A549 (cell line): Measurements from ENCODE around the gene SLC8A1. TPM values are rescaled to one million over a fixed set of nuclear protein-coding genes. Genes with fewer than 3 reads are reported as not detected.

ENCODE experiments used
- ATAC-seq, 2 experiments: fragments of 200-7000 bp in 1 of 2; fragments of >200 bp in 1 of 2; cut with Nextera tagmentation in 1 of 2; cut with Tn5 transposase in 1 of 2; 3 replicates each; pipeline versions ENCODE4 v1.8.0 to v1.9.1; 2018 to 2020; ENCODE audit warnings: mild to moderate bottlenecking in 1 of 2, moderate library complexity in 1 of 2
- CTCF ChIA-PET: fragments of 300-600 bp; sonication (Branson Sonifier 250); formaldehyde crosslinking; extraction: SDS; loops from one replicate; lab custom pipeline; 2021; ENCODE audit warnings: antibody characterized with exemption, inconsistent platforms; lab: Yijun Ruan, JAX
- POLR2A ChIA-PET: fragments of 350-600 bp; formaldehyde crosslinking; extraction: SDS; loops from one replicate; lab custom pipeline; 2021; ENCODE audit warnings: antibody characterized with exemption, inconsistent platforms; lab: Yijun Ruan, JAX
- DNase-seq, 2 experiments: peaks; one replicate each; pipeline versions ENCODE4 v3.0.0 to v3.0.0-alpha.2; 2011 to 2016; ENCODE audit warnings: low read depth in 1 of 2, low spot score in 1 of 2
- FAIRE-seq: peaks from 2 replicates; lab custom pipeline; 2011; peaks lifted over from hg19 to GRCh38; lab: Jason Lieb, UNC
- H3K27ac ChIP-seq, 2 experiments: fragments of >200 bp; sonication (Bioruptor Twin); formaldehyde crosslinking; 3 replicates each; pipeline ENCODE4 v1.5.1; 2016 to 2017
- H3K4me1 ChIP-seq: fragments of >200 bp; sonication (Bioruptor Twin); formaldehyde crosslinking; 3 replicates; pipeline ENCODE4 v1.6.1; 2016
- H3K4me2 ChIP-seq: fragments of >200 bp; sonication (Bioruptor Twin); formaldehyde crosslinking; 3 replicates; pipeline ENCODE4 v1.6.1; 2016
- H3K4me3 ChIP-seq: fragments of >200 bp; sonication (Bioruptor Twin); formaldehyde crosslinking; 3 replicates; pipeline ENCODE4 v1.5.1; 2016
- H3K9me3 ChIP-seq: fragments of >200 bp; sonication (Bioruptor Twin); formaldehyde crosslinking; 3 replicates; pipeline ENCODE4 v1.6.1; 2016
- BHLHE40 ChIP-seq: IDR thresholded peaks from 2 replicates; pipeline ENCODE4 v1.6.1; 2012; ENCODE audit warnings: low read depth, low read length, inconsistent platforms
- CHD4 ChIP-seq: fragments of 200-600 bp; sonication (generic); IDR thresholded peaks from 2 replicates; pipeline ENCODE4 v1.6.1; 2016; ENCODE audit warnings: antibody characterized with exemption, mild to moderate bottlenecking, borderline replicate concordance
- EP300 ChIP-seq, 2 experiments: fragments of >200 bp; sonication (Bioruptor Twin); formaldehyde crosslinking; IDR thresholded peaks; 2 replicates in 1 of 2; 3 replicates in 1 of 2; pipeline ENCODE4 v1.6.1; 2016 to 2017
- FOXS1 ChIP-seq: fragments of 250-450 bp; sonication (Bioruptor Pico); IDR thresholded peaks from 2 replicates; pipeline ENCODE4 v1.5.0; 2020; ENCODE audit warnings: mild to moderate bottlenecking, moderate library complexity
- HOXA7 ChIP-seq: fragments of 250-450 bp; sonication (Bioruptor Pico); IDR thresholded peaks from 2 replicates; pipeline ENCODE4 v1.5.0; 2020; ENCODE audit warnings: mild to moderate bottlenecking, moderate library complexity
- HOXB5 ChIP-seq: fragments of 250-450 bp; sonication (Bioruptor Pico); IDR thresholded peaks from 2 replicates; pipeline ENCODE4 v1.5.0; 2020; ENCODE audit warnings: mild to moderate bottlenecking, moderate library complexity
- KDM5A ChIP-seq: fragments of 200-600 bp; sonication (generic); IDR thresholded peaks from 2 replicates; pipeline ENCODE4 v1.6.1; 2016; ENCODE audit warnings: antibody characterized with exemption, mild to moderate bottlenecking
- MAFK ChIP-seq: fragments of 450-650 bp; IDR thresholded peaks from 2 replicates; pipeline ENCODE4 v1.6.1; 2014; ENCODE audit not compliant: partially characterized antibody
- MAZ ChIP-seq: fragments of 150-350 bp; IDR thresholded peaks from 2 replicates; pipeline ENCODE4 v1.6.1; 2014; ENCODE audit warnings: antibody characterized with exemption, low read depth, low read length, borderline replicate concordance
- NR3C1 ChIP-seq: fragments of >200 bp; sonication (Bioruptor Twin); formaldehyde crosslinking; IDR thresholded peaks from 3 replicates; pipeline ENCODE4 v1.6.1; 2017
- PHF8 ChIP-seq: fragments of 200-600 bp; sonication (generic); IDR thresholded peaks from 2 replicates; pipeline ENCODE4 v1.6.1; 2016; ENCODE audit warnings: low read depth, mild to moderate bottlenecking, antibody characterized with exemption, moderate library complexity, borderline replicate concordance
- POLR2A ChIP-seq: IDR thresholded peaks from 2 replicates; pipeline ENCODE4 v1.6.1; 2012; ENCODE audit warnings: mild to moderate bottlenecking, low read length
- RAD21 ChIP-seq, 2 experiments: fragments of >200 bp in 1 of 2; sonication (Bioruptor Twin) in 1 of 2; formaldehyde crosslinking in 1 of 2; IDR thresholded peaks in 1 of 2; conservative IDR thresholded peaks in 1 of 2; 2 replicates in 1 of 2; 3 replicates in 1 of 2; pipeline ENCODE4 v1.6.1; 2012 to 2018; ENCODE audit warnings: inconsistent platforms in 1 of 2
- RARB ChIP-seq: fragments of 250-450 bp; sonication (Bioruptor Pico); IDR thresholded peaks from 2 replicates; pipeline ENCODE4 v1.8.0; 2021; ENCODE audit warnings: mild to moderate bottlenecking, moderate library complexity
- RCOR1 ChIP-seq: fragments of 150-350 bp; IDR thresholded peaks from 2 replicates; pipeline ENCODE4 v1.6.1; 2014; ENCODE audit warnings: antibody characterized with exemption, low read length, low read depth
- SREBF2 ChIP-seq: fragments of 450-650 bp; IDR thresholded peaks from 2 replicates; pipeline ENCODE4 v1.6.1; 2014; ENCODE audit warnings: mild to moderate bottlenecking, moderate library complexity
- TP53 ChIP-seq: fragments of 250-450 bp; sonication (Bioruptor Pico); IDR thresholded peaks from 2 replicates; pipeline ENCODE4 v1.5.0; 2021; ENCODE audit warnings: mild to moderate bottlenecking, moderate library complexity
- ZC3H11A ChIP-seq: fragments of 450-650 bp; IDR thresholded peaks from 2 replicates; pipeline ENCODE4 v1.6.1; 2014; ENCODE audit warnings: antibody characterized with exemption, mild to moderate bottlenecking
- WGBS: methylation state at CpG from one replicate; pipeline ENCODE4 v1.1.6; 2017; ENCODE audit errors: missing lambda C conversion rate; 5-methylcytosine and 5-hydroxymethylcytosine counted together
- polyA plus RNA-seq, 4 experiments: library from polyadenylated mRNA; depleted of rRNA in 3 of 4; stranded (reverse); fragments of >200 nt; fragmentation: RNase III in 1 of 4; extraction: RNeasy Plus Mini Kit Qiagen cat#74134 plus additional on column Dnase treatment in 1 of 4; gene quantifications; 2 replicates in 3 of 4; 3 replicates in 1 of 4; pipeline ENCODE4 v1.2.3, GENCODE V29; 2011 to 2017
- TF ChIP-seq, protein P1 (sequence below): fragments of >200 bp; sonication (Bioruptor Twin); formaldehyde crosslinking; IDR thresholded peaks from 3 replicates; pipeline ENCODE4 v1.5.1; 2016
- TF ChIP-seq, protein P2 (sequence below): fragments of 150-350 bp; IDR thresholded peaks from 2 replicates; pipeline ENCODE4 v1.6.1; 2014; ENCODE audit warnings: low read depth, mild to moderate bottlenecking, low read length
- TF ChIP-seq, protein P3 (sequence below): fragments of 450-650 bp; IDR thresholded peaks from 2 replicates; pipeline ENCODE4 v1.6.1; 2014; ENCODE audit warnings: antibody characterized with exemption

Gene SLC8A1
- polyA plus RNA-seq, 2 of the 4 experiments (the other 2 are of a cell fraction) = 0.28 to 0.92 TPM

DNA sequence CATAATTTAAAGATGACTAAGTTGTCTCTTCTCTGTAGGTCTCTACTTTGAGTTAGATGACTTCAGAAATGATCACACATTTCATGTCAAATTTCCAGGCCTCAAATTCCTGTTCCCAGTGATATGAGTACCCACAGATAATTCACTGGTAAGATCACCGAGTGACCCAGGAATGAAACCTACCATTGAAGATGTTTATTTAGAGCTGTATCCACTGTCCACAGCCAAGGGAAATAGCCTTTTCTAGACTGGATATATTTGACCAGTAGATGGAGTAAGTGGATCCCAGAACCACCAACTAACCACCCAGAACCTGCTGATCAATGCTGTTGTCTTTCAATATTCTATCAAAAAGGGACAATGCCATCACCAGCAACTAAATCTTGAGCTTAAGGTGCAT is 238.8 kb downstream of the SLC8A1 start (continued):
- TF ChIP-seq PHF8 (no peak), RAD21 (conservative IDR thresholded peaks at IDR 0.05 in 1 of 2, IDR thresholded peaks at IDR 0.05 in 1 of 2) (peak; percentile 48 to 69), CHD4 (no peak)
- TF ChIP-seq, protein P1, sequence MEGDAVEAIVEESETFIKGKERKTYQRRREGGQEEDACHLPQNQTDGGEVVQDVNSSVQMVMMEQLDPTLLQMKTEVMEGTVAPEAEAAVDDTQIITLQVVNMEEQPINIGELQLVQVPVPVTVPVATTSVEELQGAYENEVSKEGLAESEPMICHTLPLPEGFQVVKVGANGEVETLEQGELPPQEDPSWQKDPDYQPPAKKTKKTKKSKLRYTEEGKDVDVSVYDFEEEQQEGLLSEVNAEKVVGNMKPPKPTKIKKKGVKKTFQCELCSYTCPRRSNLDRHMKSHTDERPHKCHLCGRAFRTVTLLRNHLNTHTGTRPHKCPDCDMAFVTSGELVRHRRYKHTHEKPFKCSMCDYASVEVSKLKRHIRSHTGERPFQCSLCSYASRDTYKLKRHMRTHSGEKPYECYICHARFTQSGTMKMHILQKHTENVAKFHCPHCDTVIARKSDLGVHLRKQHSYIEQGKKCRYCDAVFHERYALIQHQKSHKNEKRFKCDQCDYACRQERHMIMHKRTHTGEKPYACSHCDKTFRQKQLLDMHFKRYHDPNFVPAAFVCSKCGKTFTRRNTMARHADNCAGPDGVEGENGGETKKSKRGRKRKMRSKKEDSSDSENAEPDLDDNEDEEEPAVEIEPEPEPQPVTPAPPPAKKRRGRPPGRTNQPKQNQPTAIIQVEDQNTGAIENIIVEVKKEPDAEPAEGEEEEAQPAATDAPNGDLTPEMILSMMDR = peak; percentile 31; the same call in 2 of the 3 replicates

DNA sequence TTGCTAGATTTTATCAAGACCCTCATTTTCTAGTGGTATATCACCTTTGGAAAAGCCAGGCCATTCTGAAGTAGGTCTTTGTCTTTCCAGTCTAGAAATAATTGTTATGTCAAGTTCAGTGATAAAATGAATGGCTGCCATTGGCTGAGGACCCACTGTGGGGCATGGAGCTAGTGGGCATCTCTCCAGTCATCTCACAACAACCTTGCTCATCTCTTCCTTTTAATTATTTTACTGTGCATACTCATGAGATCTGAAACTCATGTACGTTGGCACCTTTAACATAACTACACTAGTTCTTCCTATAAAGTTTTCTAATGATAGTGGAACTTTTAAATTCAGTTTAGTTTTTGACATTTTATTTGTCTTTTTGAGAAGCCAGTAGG is 240.9 kb downstream of the SLC8A1 start:
- Histone ChIP-seq H3K4me3 (no peak overlapping the region), H3K4me1 (no peaks in the 10 kb centered on the region), H3K4me2 (no peak overlapping the region), H3K9me3 (no peaks in the 10 kb centered on the region)
- ChIA-PET POLR2A (no interaction called here), CTCF (no interaction called here)
- FAIRE-seq (no peak), ATAC-seq (no peak)
- TF ChIP-seq RCOR1 (no peak), BHLHE40 (no peak), MAFK (no peak), MAZ (no peak), TP53 (CRISPR knock-in tag) (no peak), NR3C1 (no peak)
- TF ChIP-seq, all 56 proteins: peak for 0
- WGBS = 10% methylated on average over 1 of the region's 1 CpG
- DNase-seq = no peak
- no peak overlapping the region for H3K27ac ChIP-seq

DNA sequence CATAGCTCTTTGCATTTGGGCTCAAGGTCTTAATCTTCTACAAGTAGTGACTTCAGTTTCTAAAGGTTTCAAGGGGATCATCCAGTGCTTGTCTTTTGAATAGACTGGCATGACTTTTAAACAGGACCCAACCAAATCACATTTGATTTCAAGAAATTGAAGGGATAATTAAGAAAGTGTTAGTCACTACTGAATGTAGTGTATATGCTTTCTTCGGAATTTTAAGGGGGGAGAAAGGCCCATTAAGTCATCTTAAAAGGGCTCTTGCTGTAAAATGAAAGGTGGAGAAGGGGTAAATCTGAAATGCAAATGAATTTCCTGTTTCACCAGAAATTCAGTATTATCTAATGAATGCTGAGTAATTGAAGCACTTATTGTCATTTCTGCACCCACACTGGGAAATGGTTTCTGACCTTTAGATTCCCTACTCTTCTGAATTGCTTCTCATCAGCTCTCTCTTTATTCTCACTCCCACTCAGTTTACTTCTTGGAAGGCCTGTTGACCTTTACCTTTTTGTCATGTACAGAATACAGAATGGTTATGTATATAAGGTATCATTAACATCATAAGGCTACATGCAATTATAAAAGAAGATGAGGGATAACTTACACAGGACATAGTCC is 241.4 kb downstream of the SLC8A1 start:
- DNase-seq (no peak), FAIRE-seq (no peak), ATAC-seq (no peak)
- H3K9me3 ChIP-seq = no peaks in the 10 kb centered on the region
- no peak for TF ChIP-seq HOXB5 (CRISPR knock-in tag)
- no peak for TF ChIP-seq RAD21 (conservative IDR thresholded peaks at IDR 0.05 in 1 of 2, IDR thresholded peaks at IDR 0.05 in 1 of 2)
- TF ChIP-seq, protein P2, sequence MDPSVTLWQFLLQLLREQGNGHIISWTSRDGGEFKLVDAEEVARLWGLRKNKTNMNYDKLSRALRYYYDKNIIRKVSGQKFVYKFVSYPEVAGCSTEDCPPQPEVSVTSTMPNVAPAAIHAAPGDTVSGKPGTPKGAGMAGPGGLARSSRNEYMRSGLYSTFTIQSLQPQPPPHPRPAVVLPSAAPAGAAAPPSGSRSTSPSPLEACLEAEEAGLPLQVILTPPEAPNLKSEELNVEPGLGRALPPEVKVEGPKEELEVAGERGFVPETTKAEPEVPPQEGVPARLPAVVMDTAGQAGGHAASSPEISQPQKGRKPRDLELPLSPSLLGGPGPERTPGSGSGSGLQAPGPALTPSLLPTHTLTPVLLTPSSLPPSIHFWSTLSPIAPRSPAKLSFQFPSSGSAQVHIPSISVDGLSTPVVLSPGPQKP = no peak
- TF ChIP-seq MAZ = no peak
- TF ChIP-seq RARB = no peak
- TF ChIP-seq, protein P3, sequence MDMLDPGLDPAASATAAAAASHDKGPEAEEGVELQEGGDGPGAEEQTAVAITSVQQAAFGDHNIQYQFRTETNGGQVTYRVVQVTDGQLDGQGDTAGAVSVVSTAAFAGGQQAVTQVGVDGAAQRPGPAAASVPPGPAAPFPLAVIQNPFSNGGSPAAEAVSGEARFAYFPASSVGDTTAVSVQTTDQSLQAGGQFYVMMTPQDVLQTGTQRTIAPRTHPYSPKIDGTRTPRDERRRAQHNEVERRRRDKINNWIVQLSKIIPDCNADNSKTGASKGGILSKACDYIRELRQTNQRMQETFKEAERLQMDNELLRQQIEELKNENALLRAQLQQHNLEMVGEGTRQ = no peak
- TF ChIP-seq KDM5A = no peak
- TF ChIP-seq HOXA7 (CRISPR knock-in tag) = no peak
- no peak for TF ChIP-seq FOXS1 (CRISPR knock-in tag)
- TF ChIP-seq ZC3H11A = no peak
- no peak for TF ChIP-seq POLR2A
- TF ChIP-seq CHD4 = no peak
- TF ChIP-seq, protein P1 = no peak
- TF ChIP-seq EP300 (IDR thresholded peaks at IDR 0.05) = no peak
- no peak for TF ChIP-seq PHF8
- no peak for TF ChIP-seq SREBF2
- H3K4me2 ChIP-seq = no peak overlapping the region
- POLR2A ChIA-PET = no interaction called here
- CTCF ChIA-PET = no interaction called here
- WGBS = 0% methylated on average over 1 of the region's 1 CpG
- H3K4me1 ChIP-seq = no peaks in the 10 kb centered on the region
- H3K4me3 ChIP-seq = no peak overlapping the region
- H3K27ac ChIP-seq = no peak overlapping the region
